Trophoblast cell (in vitro differentiated cells and primary cell): ENCODE results near the gene GADD45B.

Source experiments
- DNase-seq, 2 donors: peaks; one replicate each; pipeline ENCODE4 v3.0.0-alpha.2; 2016
- H2AFZ ChIP-seq: 2 replicates; pipeline ENCODE4 v1.6.1; 2013; ENCODE audit warnings: low read length, moderate library complexity, mild to moderate bottlenecking; ENCODE audit not compliant: insufficient read depth, poor library complexity
- H2AK5ac ChIP-seq: 2 replicates; pipeline ENCODE4 v1.6.1; 2013; ENCODE audit warnings: mild to moderate bottlenecking, low read length
- H2BK120ac ChIP-seq: 2 replicates; pipeline ENCODE4 v1.6.1; 2013; ENCODE audit warnings: low read length, mild to moderate bottlenecking, moderate library complexity; ENCODE audit not compliant: insufficient read depth, poor library complexity
- H2BK12ac ChIP-seq: 2 replicates; pipeline ENCODE4 v1.6.1; 2013; ENCODE audit warnings: mild to moderate bottlenecking, low read length, moderate library complexity
- H2BK5ac ChIP-seq: 2 replicates; pipeline ENCODE4 v1.6.1; 2013; ENCODE audit warnings: low read length, low read depth, moderate library complexity, mild to moderate bottlenecking; ENCODE audit not compliant: poor library complexity
- H3K14ac ChIP-seq: 2 replicates; pipeline ENCODE4 v1.6.1; 2013; ENCODE audit warnings: mild to moderate bottlenecking, low read length
- H3K18ac ChIP-seq: 2 replicates; pipeline ENCODE4 v1.6.1; 2013; ENCODE audit warnings: mild to moderate bottlenecking, low read length
- H3K23ac ChIP-seq: 2 replicates; pipeline ENCODE4 v1.6.1; 2013; ENCODE audit warnings: low read length
- H3K27ac ChIP-seq: 2 replicates; pipeline ENCODE4 v1.5.1; 2013; ENCODE audit warnings: low read depth, mild to moderate bottlenecking, inconsistent platforms, low read length, moderate library complexity
- H3K27me3 ChIP-seq: 2 replicates; pipeline ENCODE4 v1.6.1; 2013; ENCODE audit warnings: inconsistent platforms, mild to moderate bottlenecking, low read length, moderate library complexity; ENCODE audit not compliant: insufficient read depth
- H3K36me3 ChIP-seq, 2 experiments: 1 replicate in 1 of 2; 2 replicates in 1 of 2; pipeline ENCODE4 v1.6.1; 2013; ENCODE audit warnings: low read length in 2 of 2, mild to moderate bottlenecking in 2 of 2, moderate library complexity in 1 of 2; ENCODE audit not compliant: insufficient read depth in 2 of 2, control insufficient read depth in 1 of 2
- H3K4ac ChIP-seq: 2 replicates; pipeline ENCODE4 v1.6.1; 2013; ENCODE audit warnings: low read depth, mild to moderate bottlenecking, low read length, moderate library complexity
- H3K4me1 ChIP-seq, 2 experiments: 1 replicate in 1 of 2; 2 replicates in 1 of 2; pipeline ENCODE4 v1.6.1; 2013; ENCODE audit warnings: low read length in 2 of 2, mild to moderate bottlenecking in 2 of 2, moderate library complexity in 1 of 2; ENCODE audit not compliant: insufficient read depth in 2 of 2, control insufficient read depth in 1 of 2
- H3K4me2 ChIP-seq: 2 replicates; pipeline ENCODE4 v1.6.1; 2013; ENCODE audit warnings: inconsistent platforms, mild to moderate bottlenecking, low read length, moderate library complexity
- H3K4me3 ChIP-seq: 2 replicates; pipeline ENCODE4 v1.5.1; 2013; ENCODE audit warnings: mild to moderate bottlenecking, low read depth, low read length, inconsistent platforms
- H3K79me1 ChIP-seq: one replicate; pipeline ENCODE4 v1.6.1; 2013; ENCODE audit warnings: low read length
- H3K79me2 ChIP-seq: 2 replicates; pipeline ENCODE4 v1.6.1; 2013; ENCODE audit warnings: low read length, mild to moderate bottlenecking; ENCODE audit not compliant: control insufficient read depth, insufficient read depth, poor library complexity
- H3K9ac ChIP-seq: 2 replicates; pipeline ENCODE4 v1.6.1; 2013; ENCODE audit warnings: mild to moderate bottlenecking, low read length
- H3K9me3 ChIP-seq: 2 replicates; pipeline ENCODE4 v1.6.1; 2013; ENCODE audit warnings: low read depth, mild to moderate bottlenecking, control low read depth, inconsistent platforms, low read length; ENCODE audit not compliant: insufficient read depth
- H4K12ac ChIP-seq: 2 replicates; pipeline ENCODE4 v1.6.1; 2013; ENCODE audit warnings: low read depth, mild to moderate bottlenecking, low read length, moderate library complexity
- H4K8ac ChIP-seq: 2 replicates; pipeline ENCODE4 v1.6.1; 2013; ENCODE audit warnings: low read depth, mild to moderate bottlenecking, low read length, moderate library complexity
- H4K91ac ChIP-seq: one replicate; pipeline ENCODE4 v1.6.1; 2013; ENCODE audit warnings: low read depth, mild to moderate bottlenecking, low read length, moderate library complexity
- WGBS: extraction: QIAGEN DNeasy Blood & Tissue Kit; methylation state at CpG from one replicate; pipeline ENCODE4 v1.1.7; 2013; ENCODE audit warnings: missing lambda C conversion rate; ENCODE audit not compliant: insufficient read length, insufficient coverage; ENCODE audit errors: extremely low coverage; 5-methylcytosine and 5-hydroxymethylcytosine counted together

GADD45B gene

DNA sequence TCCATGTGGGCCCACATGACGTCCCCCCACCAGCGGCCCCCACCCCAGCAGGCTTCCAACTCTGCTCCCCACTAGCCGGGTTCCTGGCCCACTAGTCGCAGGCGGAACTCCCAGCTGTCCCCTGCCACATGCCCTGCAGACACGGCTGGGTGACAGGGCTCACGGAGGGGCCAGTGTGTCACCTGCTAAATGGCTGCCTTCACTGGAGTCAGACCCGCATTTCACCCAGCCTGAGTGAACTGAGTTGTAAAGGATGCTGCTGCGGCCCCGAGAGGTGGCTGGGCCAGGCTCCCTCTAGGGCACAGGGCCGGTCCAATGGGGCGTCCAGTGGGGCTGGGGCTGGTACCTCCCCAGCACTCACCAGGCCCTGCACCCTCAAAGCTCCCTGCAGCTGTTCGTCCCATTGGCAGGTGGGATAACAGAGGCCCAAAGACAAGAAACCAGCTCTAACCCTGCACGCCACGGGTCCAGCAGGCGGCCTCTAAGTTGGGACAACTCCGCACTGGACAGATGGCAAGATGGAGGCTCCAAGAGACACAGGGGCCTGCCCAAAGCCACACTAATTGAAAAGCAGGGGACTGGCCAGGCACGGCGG is 22.4 kb upstream of the GADD45B start:
- Histone ChIP-seq H2AFZ (no peak overlapping the region), H2BK5ac (peak overlapping the region; percentile 12), H3K18ac (peak overlapping the region; percentile 66), H2BK120ac (no peak overlapping the region), H3K4ac (peak overlapping the region; percentile 97), H3K9ac (no peak overlapping the region), H4K8ac (peak overlapping the region; percentile 30), H3K23ac (no peak overlapping the region), H3K14ac (peak overlapping the region; percentile 5), H3K79me1 (peaks cover 14% of the 10 kb centered on the region), H3K79me2 (peaks cover 46% of the 10 kb centered on the region), H2AK5ac (no peak overlapping the region), H4K91ac (peak overlapping the region; percentile 31), H2BK12ac (peak overlapping the region; percentile 50), H3K36me3 (peaks cover 27 to 29% of the 10 kb centered on the region in 2 experiments), H3K9me3 (no peaks in the 10 kb centered on the region), H3K27ac (peak overlapping the region; percentile 3), H3K27me3 (no peaks in the 10 kb centered on the region), H3K4me2 (no peak overlapping the region), H3K4me1 (peaks cover 15 to 20% of the 10 kb centered on the region in 2 experiments), H4K12ac (peak overlapping the region; percentile 64), H3K4me3 (no peak overlapping the region)
- peak; percentile 56 to 74 for DNase-seq
- WGBS: no CpG with 5 or more reads among the region's 19 CpGs

DNA sequence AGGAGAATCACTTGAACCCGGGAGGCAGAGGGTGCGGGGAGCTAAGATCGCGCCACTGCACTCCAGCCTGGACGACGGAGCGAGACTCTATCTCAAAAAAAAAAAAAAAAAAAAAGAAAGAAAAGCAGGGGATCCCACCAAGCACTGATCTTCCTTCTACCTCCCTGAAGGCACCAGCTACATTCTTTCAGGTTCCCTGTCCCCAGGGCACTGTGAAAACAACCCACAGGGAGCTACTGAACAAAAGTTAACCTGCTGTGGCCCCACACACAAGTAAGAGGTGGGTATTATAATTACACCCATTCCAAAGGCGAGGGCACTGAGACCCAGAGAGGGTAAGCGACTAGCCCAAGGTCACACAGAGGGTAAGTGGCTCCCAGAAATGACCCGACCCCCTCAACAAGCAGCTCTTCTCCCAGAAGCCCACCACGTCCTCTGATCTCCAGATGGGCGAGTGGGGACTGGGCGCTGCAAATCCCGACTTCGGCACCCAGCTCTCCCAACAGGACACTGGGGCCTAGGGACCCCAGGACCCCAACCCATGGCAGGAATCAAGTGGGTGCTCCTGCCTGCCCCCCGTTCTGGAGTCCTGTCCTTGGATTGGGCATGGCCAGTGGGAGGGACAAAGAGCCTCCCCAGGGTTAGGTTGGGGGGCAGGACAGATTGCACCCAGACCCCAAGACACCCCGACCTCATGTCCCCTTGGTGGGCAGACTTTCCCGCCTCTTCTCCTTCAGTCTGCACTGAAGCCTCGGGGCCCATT is 21.5 kb upstream of the GADD45B start:
- Histone ChIP-seq H2BK12ac (no peak overlapping the region), H4K8ac (no peak overlapping the region), H3K4me2 (no peak overlapping the region), H3K9me3 (no peaks in the 10 kb centered on the region), H4K91ac (peak overlapping the region; percentile 17), H3K36me3 (peaks cover 22 to 24% of the 10 kb centered on the region in 2 experiments), H3K4me3 (no peak overlapping the region), H3K27me3 (no peaks in the 10 kb centered on the region), H2AK5ac (no peak overlapping the region), H2BK120ac (peak overlapping the region; percentile 41), H2BK5ac (no peak overlapping the region), H3K23ac (no peak overlapping the region), H2AFZ (no peak overlapping the region), H3K18ac (peak overlapping the region; percentile 18), H3K79me2 (peaks cover 46% of the 10 kb centered on the region), H3K4me1 (peaks cover 15 to 20% of the 10 kb centered on the region in 2 experiments), H3K79me1 (peaks cover 14% of the 10 kb centered on the region), H3K9ac (no peak overlapping the region), H3K4ac (peak overlapping the region; percentile 100), H3K14ac (no peak overlapping the region), H3K27ac (peak overlapping the region; percentile 42), H4K12ac (peak overlapping the region; percentile 47)
- WGBS: no CpG with 5 or more reads among the region's 19 CpGs
- DNase-seq: peak in 1 of 2 donors; percentile 39

DNA sequence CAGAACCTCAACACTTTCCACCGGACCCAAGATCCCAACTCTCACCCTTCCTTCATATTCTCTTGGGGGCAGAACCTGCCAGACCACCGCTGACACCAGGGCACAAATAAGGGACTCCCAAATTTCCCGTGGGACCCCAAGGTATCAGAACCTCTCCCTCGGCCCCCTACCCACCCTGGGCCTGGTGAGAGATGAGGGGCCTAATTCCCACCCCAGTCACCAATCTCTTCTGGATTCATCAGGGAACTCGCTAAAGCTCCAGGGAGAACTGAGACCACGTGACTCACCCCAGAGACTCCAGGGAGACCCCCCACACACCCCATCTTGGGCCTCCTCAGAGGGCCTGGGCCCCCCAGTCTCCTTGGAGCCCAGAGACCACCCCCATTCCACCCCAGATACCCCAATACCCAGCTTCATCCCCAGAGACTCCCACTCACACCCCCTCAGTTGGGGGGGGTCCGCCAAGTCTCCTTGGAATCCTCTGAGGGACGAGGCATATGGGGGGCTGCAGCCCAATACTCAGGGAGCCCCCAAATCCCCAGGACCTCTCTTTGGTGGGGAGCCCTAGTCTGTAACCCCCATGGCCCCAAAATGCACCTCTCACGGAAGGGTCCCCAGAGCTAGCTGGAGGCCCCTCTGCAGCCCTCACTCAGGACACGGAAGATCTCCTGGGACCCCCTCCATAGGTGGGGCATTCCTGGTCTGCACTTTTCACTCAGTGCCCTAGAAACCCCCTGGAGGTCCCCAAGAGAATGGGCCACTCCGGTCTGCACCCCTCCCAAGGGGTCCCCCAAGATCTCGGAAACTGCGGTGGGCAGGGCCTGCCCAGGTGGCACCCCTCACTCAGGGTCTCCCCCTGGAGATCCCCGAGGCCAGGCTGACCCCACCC is 20.7 kb upstream of the GADD45B start:
- Histone ChIP-seq H3K14ac (peak overlapping the region; percentile 97), H4K91ac (peak overlapping the region; percentile 97), H3K9me3 (no peaks in the 10 kb centered on the region), H3K18ac (peak overlapping the region; percentile 7), H3K9ac (peak overlapping the region; percentile 99), H3K36me3 (peaks cover 20 to 23% of the 10 kb centered on the region in 2 experiments), H4K8ac (peak overlapping the region; percentile 59), H3K79me1 (peaks cover 14% of the 10 kb centered on the region), H3K27me3 (no peaks in the 10 kb centered on the region), H3K4ac (peak overlapping the region; percentile 100), H2AFZ (no peak overlapping the region), H2BK12ac (no peak overlapping the region), H2BK5ac (peak overlapping the region; percentile 85), H2AK5ac (peak overlapping the region; percentile 44), H3K4me3 (peak overlapping the region; percentile 96), H3K4me2 (peak overlapping the region; percentile 93), H2BK120ac (peak overlapping the region; percentile 83), H3K4me1 (peaks cover 15 to 20% of the 10 kb centered on the region in 2 experiments), H3K79me2 (peaks cover 46% of the 10 kb centered on the region), H4K12ac (peak overlapping the region; percentile 86), H3K27ac (peak overlapping the region; percentile 66), H3K23ac (no peak overlapping the region)
- DNase-seq: no peak
- WGBS: no CpG with 5 or more reads among the region's 14 CpGs
